Nephron (organoid): ENCODE data around the gene NFKBIL1.

Source experiments
- H3K27ac Mint-ChIP-seq, 3 experiments: 2 replicates each; pipeline ENCODE4 v1.8.0; 2020; ENCODE audit warnings: mixed read lengths in 3 of 3, mild to moderate bottlenecking in 2 of 3, moderate library complexity in 1 of 3
- H3K27me3 Mint-ChIP-seq: 2 replicates; pipeline ENCODE4 v1.8.0; 2021; ENCODE audit warnings: low read depth, mild to moderate bottlenecking, moderate library complexity, mixed read lengths
- H3K36me3 Mint-ChIP-seq: 2 replicates; pipeline ENCODE4 v1.8.0; 2020; ENCODE audit warnings: low read depth, mixed read lengths
- H3K4me1 Mint-ChIP-seq: 2 replicates; pipeline ENCODE4 v1.8.0; 2020; ENCODE audit warnings: mixed read lengths
- H3K4me3 Mint-ChIP-seq, 3 experiments: 2 replicates each; pipeline ENCODE4 v1.8.0; 2020; ENCODE audit warnings: mild to moderate bottlenecking in 3 of 3, mixed read lengths in 3 of 3, moderate library complexity in 2 of 3
- H3K9me3 Mint-ChIP-seq: 2 replicates; pipeline ENCODE4 v1.8.0; 2020; ENCODE audit warnings: mixed read lengths
- TF ChIP-seq, protein P1 (sequence below), 3 experiments: fragments of 200-600 bp; sonication (generic); IDR thresholded peaks; one replicate each; pipeline ENCODE4 v1.5.0; 2021; ENCODE audit warnings: antibody characterized with exemption in 3 of 3; ENCODE audit not compliant: unreplicated experiment in 3 of 3

NFKBIL1 gene

DNA sequence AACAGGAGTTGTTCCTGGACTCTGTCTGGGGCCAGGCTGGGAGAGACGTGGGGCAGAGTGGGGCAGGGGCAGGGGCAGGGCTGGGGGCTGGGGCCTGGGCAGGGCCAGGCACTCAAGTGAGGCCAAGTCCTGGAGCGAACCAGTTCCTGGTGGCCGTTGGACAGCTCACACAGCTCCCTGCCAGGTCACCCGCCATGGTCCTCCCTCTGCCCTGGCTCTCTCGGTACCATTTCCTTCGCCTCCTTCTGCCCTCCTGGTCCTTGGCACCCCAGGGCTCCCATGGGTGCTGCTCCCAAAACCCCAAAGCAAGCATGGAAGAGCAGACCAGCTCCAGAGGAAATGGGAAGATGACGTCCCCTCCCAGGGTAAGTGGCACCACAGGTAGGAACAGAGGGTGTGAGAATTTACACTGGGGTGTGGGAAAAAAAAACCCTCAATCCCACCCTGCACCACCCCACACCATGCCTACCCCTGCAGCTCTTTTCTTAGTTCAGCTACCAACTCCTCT is 18.5 kb upstream of the NFKBIL1 start, which contains the start of gene MCCD1:
Gene MCCD1, plus strand, starts transcription at position 142 of the 508 bp plus-strand sequence. Its CDS starts 53 bp downstream, at position 195.
- Mint-ChIP-seq H3K4me1 (peaks cover 12% of the 10 kb centered on the region), H3K27ac (peak within 1 kb of the TSS in 1 of 3 experiments; percentile 67), H3K4me3 (peak within 1 kb of the TSS in 1 of 3 experiments; percentile 41), H3K9me3 (no peaks in the 10 kb centered on the region), H3K27me3 (no peaks in the 10 kb centered on the region), H3K36me3 (peaks cover 47% of the 10 kb centered on the region)
- TF ChIP-seq, protein P1, sequence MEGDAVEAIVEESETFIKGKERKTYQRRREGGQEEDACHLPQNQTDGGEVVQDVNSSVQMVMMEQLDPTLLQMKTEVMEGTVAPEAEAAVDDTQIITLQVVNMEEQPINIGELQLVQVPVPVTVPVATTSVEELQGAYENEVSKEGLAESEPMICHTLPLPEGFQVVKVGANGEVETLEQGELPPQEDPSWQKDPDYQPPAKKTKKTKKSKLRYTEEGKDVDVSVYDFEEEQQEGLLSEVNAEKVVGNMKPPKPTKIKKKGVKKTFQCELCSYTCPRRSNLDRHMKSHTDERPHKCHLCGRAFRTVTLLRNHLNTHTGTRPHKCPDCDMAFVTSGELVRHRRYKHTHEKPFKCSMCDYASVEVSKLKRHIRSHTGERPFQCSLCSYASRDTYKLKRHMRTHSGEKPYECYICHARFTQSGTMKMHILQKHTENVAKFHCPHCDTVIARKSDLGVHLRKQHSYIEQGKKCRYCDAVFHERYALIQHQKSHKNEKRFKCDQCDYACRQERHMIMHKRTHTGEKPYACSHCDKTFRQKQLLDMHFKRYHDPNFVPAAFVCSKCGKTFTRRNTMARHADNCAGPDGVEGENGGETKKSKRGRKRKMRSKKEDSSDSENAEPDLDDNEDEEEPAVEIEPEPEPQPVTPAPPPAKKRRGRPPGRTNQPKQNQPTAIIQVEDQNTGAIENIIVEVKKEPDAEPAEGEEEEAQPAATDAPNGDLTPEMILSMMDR (IDR thresholded peaks at IDR 0.05; ENCODE audit: unreplicated experiment in 3 of 3) = no peak

DNA sequence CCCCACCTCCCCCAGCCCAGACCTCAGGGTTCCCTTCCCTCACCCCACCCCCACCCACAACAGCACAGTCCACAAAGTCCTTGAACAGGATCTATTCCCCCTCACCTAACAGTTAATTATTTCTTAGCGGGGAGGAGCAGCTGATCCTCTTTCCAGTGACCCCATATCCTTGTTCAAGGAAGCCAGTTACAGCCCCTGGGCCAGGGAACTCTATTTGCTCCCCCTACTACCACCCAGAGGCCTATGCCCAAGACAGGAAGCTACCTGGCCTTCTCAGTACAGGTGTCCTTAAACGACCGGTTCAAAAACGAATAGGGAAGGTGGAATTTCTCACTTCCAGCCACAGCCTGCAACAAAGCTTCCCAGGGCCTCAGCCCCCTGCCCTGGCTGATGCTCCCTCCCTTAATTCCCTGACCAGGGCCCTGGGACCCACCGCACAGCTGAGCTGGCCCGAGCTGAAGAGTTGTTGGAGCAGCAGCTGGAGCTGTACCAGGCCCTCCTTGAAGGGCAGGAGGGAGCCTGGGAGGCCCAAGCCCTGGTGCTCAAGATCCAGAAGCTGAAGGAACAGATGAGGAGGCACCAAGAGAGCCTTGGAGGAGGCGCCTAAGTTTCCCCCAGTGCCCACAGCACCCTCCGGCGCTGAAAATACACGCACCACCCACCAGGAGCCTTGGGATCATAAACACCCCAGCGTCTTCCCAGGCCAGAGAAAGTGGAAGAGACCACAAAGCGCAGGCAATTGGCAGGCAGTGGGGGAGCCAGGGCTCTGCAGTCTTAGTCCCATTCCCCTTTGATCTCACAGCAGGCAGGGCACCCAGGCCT is 17.9 kb upstream of the NFKBIL1 start:
- H3K27ac Mint-ChIP-seq = peak overlapping the region in 1 of 3 experiments; percentile 67
- no peaks in the 10 kb centered on the region for H3K27me3 Mint-ChIP-seq
- TF ChIP-seq, protein P1 (IDR thresholded peaks at IDR 0.05; ENCODE audit: unreplicated experiment in 3 of 3) = no peak
- H3K9me3 Mint-ChIP-seq = no peaks in the 10 kb centered on the region
- peaks cover 12% of the 10 kb centered on the region for H3K4me1 Mint-ChIP-seq
- peaks cover 51% of the 10 kb centered on the region for H3K36me3 Mint-ChIP-seq
- H3K4me3 Mint-ChIP-seq = no peak overlapping the region

DNA sequence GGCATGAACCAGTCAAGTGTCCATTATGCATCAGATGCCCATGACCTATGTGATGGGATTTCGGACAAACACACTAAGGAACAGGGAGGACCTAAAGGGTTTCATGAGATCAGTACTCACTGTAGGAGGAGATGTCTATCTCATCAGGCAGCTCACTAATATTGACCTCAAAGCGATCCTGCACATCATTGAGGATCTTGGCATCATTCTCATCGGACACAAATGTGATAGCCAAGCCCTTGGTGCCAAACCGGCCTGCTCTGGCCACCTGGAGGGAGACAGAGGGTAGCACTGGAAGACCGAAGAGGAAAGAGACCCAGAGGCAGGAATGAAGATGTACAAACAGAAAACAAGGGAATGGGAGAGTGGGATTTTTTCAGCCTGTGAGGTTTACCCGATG is 16.7 kb upstream of the NFKBIL1 start:
- peaks cover 12% of the 10 kb centered on the region for H3K4me1 Mint-ChIP-seq
- H3K4me3 Mint-ChIP-seq = no peak overlapping the region
- H3K36me3 Mint-ChIP-seq = peaks cover 63% of the 10 kb centered on the region
- H3K27me3 Mint-ChIP-seq = no peaks in the 10 kb centered on the region
- TF ChIP-seq, protein P1 (IDR thresholded peaks at IDR 0.05; ENCODE audit: unreplicated experiment in 3 of 3) = no peak
- H3K9me3 Mint-ChIP-seq = no peaks in the 10 kb centered on the region
- H3K27ac Mint-ChIP-seq = peak overlapping the region in 1 of 3 experiments; percentile 67

DNA sequence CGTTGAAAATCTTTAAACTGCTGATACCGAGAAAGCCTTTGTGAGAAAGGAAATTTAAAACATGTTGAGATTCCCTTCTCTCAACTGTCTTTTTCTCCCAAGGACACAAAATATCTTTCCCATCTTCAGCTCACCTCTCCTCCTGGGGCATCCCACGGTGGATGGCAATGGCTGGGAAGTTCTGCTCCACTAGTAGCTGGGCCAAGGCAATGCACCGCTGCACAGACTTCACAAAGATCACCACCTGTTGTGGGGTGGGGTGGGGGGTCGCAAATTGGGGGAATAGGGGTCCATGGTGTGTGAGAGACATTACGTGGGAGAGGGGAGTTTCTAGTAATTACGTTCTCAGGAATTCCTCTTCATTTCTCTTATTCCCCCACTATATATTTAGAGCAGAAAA is 16.2 kb upstream of the NFKBIL1 start:
- TF ChIP-seq, protein P1 (IDR thresholded peaks at IDR 0.05; ENCODE audit: unreplicated experiment in 3 of 3) = no peak
- Mint-ChIP-seq H3K4me3 (no peak overlapping the region), H3K27me3 (no peaks in the 10 kb centered on the region), H3K36me3 (peaks cover 68% of the 10 kb centered on the region), H3K9me3 (no peaks in the 10 kb centered on the region), H3K4me1 (peaks cover 14% of the 10 kb centered on the region), H3K27ac (no peak overlapping the region)

DNA sequence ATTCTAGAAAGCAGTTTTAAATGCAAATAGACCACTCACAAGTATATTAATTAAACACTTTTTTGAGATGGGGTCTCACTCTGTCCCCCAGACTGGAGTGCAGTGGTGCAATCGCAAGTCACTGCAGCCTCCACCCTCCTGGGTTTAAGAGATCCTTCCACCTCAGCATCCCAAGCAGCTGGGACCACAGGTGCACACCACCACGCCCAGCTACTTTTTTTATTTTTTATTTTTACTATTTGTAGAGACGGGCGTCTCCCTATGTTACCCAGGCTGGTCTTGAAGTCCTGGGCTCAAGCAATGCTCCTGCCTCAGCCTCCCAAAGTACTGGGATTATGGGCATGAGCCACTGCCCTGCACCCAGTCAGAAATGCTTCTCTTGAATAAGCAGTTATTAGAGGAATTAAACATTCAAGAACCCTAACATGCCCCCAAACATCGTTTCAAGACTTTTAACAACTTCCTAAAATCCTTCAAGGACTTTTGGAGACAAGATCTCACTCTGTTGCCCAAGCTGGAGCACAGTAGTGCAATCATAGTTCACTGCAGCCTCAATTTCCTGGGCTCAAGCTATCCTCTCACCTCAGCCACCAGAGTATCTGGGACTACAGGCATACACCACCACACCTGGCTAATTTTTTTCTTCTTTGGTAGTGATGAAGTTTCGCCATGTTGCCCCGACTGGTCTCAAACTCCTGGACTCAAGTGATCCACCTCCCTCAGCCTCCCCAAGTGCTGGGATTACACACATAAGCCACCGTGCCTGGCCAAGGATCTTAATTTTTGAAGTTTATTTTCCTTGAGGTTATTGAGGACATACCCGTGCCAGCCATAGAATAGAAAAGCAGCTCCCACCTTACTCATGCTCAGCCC is 15.4 kb upstream of the NFKBIL1 start:
- Mint-ChIP-seq H3K27ac (peak overlapping the region in 1 of 3 experiments; percentile 25), H3K4me1 (peaks cover 19% of the 10 kb centered on the region), H3K36me3 (peaks cover 75% of the 10 kb centered on the region), H3K9me3 (no peaks in the 10 kb centered on the region), H3K4me3 (no peak overlapping the region), H3K27me3 (no peaks in the 10 kb centered on the region)
- TF ChIP-seq, protein P1 (IDR thresholded peaks at IDR 0.05; ENCODE audit: unreplicated experiment in 3 of 3) = no peak
